H1 (cell line): ENCODE data around the gene HACD1.
"Not testable (repeated sequence)": the region's sequence is repeated elsewhere in the genome, so short reads cannot be mapped to it uniquely, and the experiment has no call there.

Experiments used
- BACH1 ChIP-seq: IDR thresholded peaks from 2 replicates; pipeline ENCODE4 v1.6.1; 2012; ENCODE audit warnings: low read length, improper control_type of control experiment
- CEBPB ChIP-seq: IDR thresholded peaks from 2 replicates; pipeline ENCODE4 v1.6.1; 2012; ENCODE audit warnings: low read depth, low read length
- CHD1 ChIP-seq: IDR thresholded peaks from 2 replicates; pipeline ENCODE4 v1.6.1; 2012; ENCODE audit warnings: low read depth, low read length, improper control_type of control experiment
- EGR1 ChIP-seq: IDR thresholded peaks from 2 replicates; pipeline ENCODE4 v1.6.1; 2011; ENCODE audit warnings: low read depth, low read length, borderline replicate concordance
- EZH2 ChIP-seq: fragments of 200-600 bp; sonication (generic); IDR thresholded peaks from 2 replicates; pipeline ENCODE4 v1.7.1; 2012; ENCODE audit warnings: low read depth, mild to moderate bottlenecking, moderate library complexity, low read length, inconsistent platforms; ENCODE audit not compliant: severe bottlenecking
- GABPA ChIP-seq: IDR thresholded peaks from 2 replicates; pipeline ENCODE4 v1.6.1; 2011; ENCODE audit warnings: mild to moderate bottlenecking, low read length, moderate library complexity, borderline replicate concordance; ENCODE audit not compliant: insufficient read depth
- JUND ChIP-seq: IDR thresholded peaks from 2 replicates; pipeline ENCODE4 v1.6.1; 2011; ENCODE audit warnings: mild to moderate bottlenecking, improper control_type of control experiment, low read length
- KDM1A ChIP-seq: fragments of 200-600, 300-600 bp; sonication (generic); IDR thresholded peaks from 2 replicates; pipeline ENCODE4 v1.7.1; 2016; ENCODE audit warnings: mild to moderate bottlenecking, low read length, borderline replicate concordance
- PHF8 ChIP-seq: fragments of 200-600 bp; sonication (generic); conservative IDR thresholded peaks from 2 replicates; pipeline ENCODE4 v1.7.1; 2012; ENCODE audit warnings: low read depth, mild to moderate bottlenecking, inconsistent platforms, low read length, moderate library complexity
- POLR2A ChIP-seq, 2 experiments: IDR thresholded peaks; 1 replicate in 1 of 2; 2 replicates in 1 of 2; pipeline ENCODE4 v1.6.1; 2011; ENCODE audit warnings: low read depth in 2 of 2, low read length in 2 of 2, mild to moderate bottlenecking in 2 of 2; ENCODE audit errors: control extremely low read depth in 1 of 2
- YY1 ChIP-seq: IDR thresholded peaks from 2 replicates; pipeline ENCODE4 v1.6.1; 2011; ENCODE audit warnings: low read depth, mild to moderate bottlenecking, low read length
- TF ChIP-seq, protein P1 (sequence below), 3 experiments: IDR thresholded peaks; 1 replicate in 2 of 3; 2 replicates in 1 of 3; pipeline versions ENCODE4 v1.5.1 to v1.6.1; 2011; ENCODE audit warnings: low read length in 3 of 3, mild to moderate bottlenecking in 3 of 3, inconsistent platforms in 2 of 3, low read depth in 1 of 3, moderate library complexity in 1 of 3; ENCODE audit not compliant: insufficient read depth in 1 of 3; ENCODE audit errors: control extremely low read depth in 1 of 3
- TF ChIP-seq, protein P2 (sequence below): IDR thresholded peaks from 2 replicates; pipeline ENCODE4 v1.6.1; 2011; ENCODE audit warnings: low read depth, mild to moderate bottlenecking, low read length; ENCODE audit not compliant: insufficient read depth
- TF ChIP-seq, protein P3 (sequence below): IDR thresholded peaks from 2 replicates; pipeline ENCODE4 v1.6.1; 2012; ENCODE audit warnings: inconsistent platforms

- TF ChIP-seq, protein P1, sequence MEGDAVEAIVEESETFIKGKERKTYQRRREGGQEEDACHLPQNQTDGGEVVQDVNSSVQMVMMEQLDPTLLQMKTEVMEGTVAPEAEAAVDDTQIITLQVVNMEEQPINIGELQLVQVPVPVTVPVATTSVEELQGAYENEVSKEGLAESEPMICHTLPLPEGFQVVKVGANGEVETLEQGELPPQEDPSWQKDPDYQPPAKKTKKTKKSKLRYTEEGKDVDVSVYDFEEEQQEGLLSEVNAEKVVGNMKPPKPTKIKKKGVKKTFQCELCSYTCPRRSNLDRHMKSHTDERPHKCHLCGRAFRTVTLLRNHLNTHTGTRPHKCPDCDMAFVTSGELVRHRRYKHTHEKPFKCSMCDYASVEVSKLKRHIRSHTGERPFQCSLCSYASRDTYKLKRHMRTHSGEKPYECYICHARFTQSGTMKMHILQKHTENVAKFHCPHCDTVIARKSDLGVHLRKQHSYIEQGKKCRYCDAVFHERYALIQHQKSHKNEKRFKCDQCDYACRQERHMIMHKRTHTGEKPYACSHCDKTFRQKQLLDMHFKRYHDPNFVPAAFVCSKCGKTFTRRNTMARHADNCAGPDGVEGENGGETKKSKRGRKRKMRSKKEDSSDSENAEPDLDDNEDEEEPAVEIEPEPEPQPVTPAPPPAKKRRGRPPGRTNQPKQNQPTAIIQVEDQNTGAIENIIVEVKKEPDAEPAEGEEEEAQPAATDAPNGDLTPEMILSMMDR (IDR thresholded peaks at IDR 0.05; ENCODE audit: control extremely low read depth in 1 of 3, insufficient read depth in 1 of 3, low read depth in 1 of 3, low read length in 3 of 3) = not testable (repeated sequence)
- not testable (repeated sequence) for TF ChIP-seq BACH1; PHF8; POLR2A (IDR thresholded peaks at IDR 0.05; ENCODE audit: control extremely low read depth in 1 of 2, low read depth in 2 of 2, low read length in 2 of 2); EGR1; YY1; KDM1A; GABPA; CHD1; JUND; CEBPB; EZH2
- TF ChIP-seq, protein P2, sequence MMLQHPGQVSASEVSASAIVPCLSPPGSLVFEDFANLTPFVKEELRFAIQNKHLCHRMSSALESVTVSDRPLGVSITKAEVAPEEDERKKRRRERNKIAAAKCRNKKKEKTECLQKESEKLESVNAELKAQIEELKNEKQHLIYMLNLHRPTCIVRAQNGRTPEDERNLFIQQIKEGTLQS = not testable (repeated sequence)
- TF ChIP-seq, protein P3, sequence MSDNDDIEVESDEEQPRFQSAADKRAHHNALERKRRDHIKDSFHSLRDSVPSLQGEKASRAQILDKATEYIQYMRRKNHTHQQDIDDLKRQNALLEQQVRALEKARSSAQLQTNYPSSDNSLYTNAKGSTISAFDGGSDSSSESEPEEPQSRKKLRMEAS = not testable (repeated sequence)
Observed at GRCh38 chr10:17632590-17632989, 15.4 kb upstream of the HACD1 start.
